Gastroesophageal sphincter (tissue), 3 donors: Measurements from ENCODE around the gene KIRREL3.

Source experiments
- CTCF ChIP-seq, 4 experiments: fragments of 200-600 bp in 2 of 4; fragments of 450-650 bp in 2 of 4; sonication (generic) in 1 of 4; IDR thresholded peaks; one replicate each; pipeline ENCODE4 v1.5.1; 2017 to 2019; ENCODE audit warnings: antibody characterized with exemption in 4 of 4, mild to moderate bottlenecking in 2 of 4, moderate library complexity in 2 of 4
- EP300 ChIP-seq: sonication (generic); formaldehyde crosslinking; IDR thresholded peaks from one replicate; pipeline ENCODE4 v1.6.1; 2017; ENCODE audit warnings: antibody characterized with exemption, mild to moderate bottlenecking
- POLR2A ChIP-seq, 2 donors: fragments of 450-650 bp; IDR thresholded peaks; one replicate each; pipeline ENCODE4 v1.6.1; 2017; ENCODE audit warnings: antibody characterized with exemption in 2 of 2, mild to moderate bottlenecking in 2 of 2, moderate library complexity in 1 of 2
- POLR2AphosphoS5 ChIP-seq: sonication (generic); formaldehyde crosslinking; IDR thresholded peaks from one replicate; pipeline ENCODE4 v1.6.1; 2017; ENCODE audit warnings: antibody characterized with exemption

- no peak for TF ChIP-seq CTCF (IDR thresholded peaks at IDR 0.05)
- TF ChIP-seq EP300, result no peak
- no peak for TF ChIP-seq POLR2AphosphoS5
- no peak for TF ChIP-seq POLR2A (IDR thresholded peaks at IDR 0.05)
Measured at GRCh38 chr11:126601550-126602215, 398.9 kb downstream of the KIRREL3 start.
